ENCODE data around the gene ZNF280D.

Gene ZNF280D

GRCh38 chr15:56776839-56777238, 43.5 kb upstream of the ZNF280D start:
- in situ Hi-C loops (cut with HindIII; ENCODE audit: low sequenced_read_pairs) = no loop called here
- TF ChIP-seq CTCF (IDR thresholded peaks at IDR 0.05; ENCODE audit: low read depth, low read length, missing control alignments) = no peak
- no peak for DNase-seq (ENCODE audit: low read depth)
- H3K4me3 ChIP-seq (ENCODE audit: low read depth, low read length) = no peak overlapping the region

GRCh38 chr15:56775641-56776040, 42.3 kb upstream of the ZNF280D start:
- H3K4me3 ChIP-seq (ENCODE audit: low read depth, low read length) = no peak overlapping the region
- TF ChIP-seq CTCF (IDR thresholded peaks at IDR 0.05; ENCODE audit: low read depth, low read length, missing control alignments) = no peak
- in situ Hi-C loops (cut with HindIII; ENCODE audit: low sequenced_read_pairs) = no loop called here
- no peak for DNase-seq (ENCODE audit: low read depth)

GRCh38 chr15:56774356-56774755, 41.0 kb upstream of the ZNF280D start:
- no peak for TF ChIP-seq CTCF (IDR thresholded peaks at IDR 0.05; ENCODE audit: low read depth, low read length, missing control alignments)
- no peak overlapping the region for H3K4me3 ChIP-seq (ENCODE audit: low read depth, low read length)
- no peak for DNase-seq (ENCODE audit: low read depth)
- in situ Hi-C loops (cut with HindIII; ENCODE audit: low sequenced_read_pairs) = no loop called here

- H3K4me3 ChIP-seq (ENCODE audit: low read depth, low read length) = no peak overlapping the region
- TF ChIP-seq CTCF (IDR thresholded peaks at IDR 0.05; ENCODE audit: low read depth, low read length, missing control alignments) = no peak
- in situ Hi-C loops (cut with HindIII; ENCODE audit: low sequenced_read_pairs) = no loop called here
- no peak for DNase-seq (ENCODE audit: low read depth)
Measured at GRCh38 chr15:56772868-56773639, 39.7 kb upstream of the ZNF280D start.

GRCh38 chr15:56770173-56770572, 36.9 kb upstream of the ZNF280D start:
- no peak for DNase-seq (ENCODE audit: low read depth)
- in situ Hi-C loops (cut with HindIII; ENCODE audit: low sequenced_read_pairs) = no loop called here
- no peak for TF ChIP-seq CTCF (IDR thresholded peaks at IDR 0.05; ENCODE audit: low read depth, low read length, missing control alignments)
- no peak overlapping the region for H3K4me3 ChIP-seq (ENCODE audit: low read depth, low read length)

- no peak overlapping the region for H3K4me3 ChIP-seq (ENCODE audit: low read depth, low read length)
- no peak for TF ChIP-seq CTCF (IDR thresholded peaks at IDR 0.05; ENCODE audit: low read depth, low read length, missing control alignments)
- in situ Hi-C loops (cut with HindIII; ENCODE audit: low sequenced_read_pairs) = no loop called here
- DNase-seq (ENCODE audit: low read depth) = no peak
Measured at GRCh38 chr15:56767315-56767714, 34.0 kb upstream of the ZNF280D start.
